ENCODE results near the gene SH3BGRL3. TPM values are rescaled to one million over a fixed set of nuclear protein-coding genes. Genes with fewer than 3 reads are reported as not detected.
"Not testable (repeated sequence)": the region's sequence is repeated elsewhere in the genome, so short reads cannot be mapped to it uniquely, and the experiment has no call there.

Gene SH3BGRL3
- total RNA-seq = 100 to 1,000 TPM in 2 of 4 donors, 10 to 100 TPM in 2; 76.9 to 163 (median 106) TPM

GRCh38 chr1:26279456-26280332 is at the start of gene SH3BGRL3:
Gene SH3BGRL3 (plus strand): TSS chr1:26280086. CDS start chr1:26280156, 70 bp downstream.
- H3K9me3 ChIP-seq = no peaks in the 10 kb centered on the region
- H3K4me1 ChIP-seq = peaks cover 65 to 96% (median 73%) of the 10 kb centered on the region in 3 donors
- DNase-seq = no peak
- H3K4me3 ChIP-seq = peak within 1 kb of the TSS; percentile 80 to 99 (median 94)
- no peaks in the 10 kb centered on the region for H3K27me3 ChIP-seq
- peaks cover 0 to 35% (median 0%) of the 10 kb centered on the region in 3 donors for H3K36me3 ChIP-seq
- intact Hi-C loops (cut with DNase I) = loop anchor here (5.0 kb wide), 1 partner anchor 43 kb away; no protein-coding TSS in a partner anchor
- peak within 1 kb of the TSS; percentile 99 to 100 (median 99) for H3K27ac ChIP-seq
- 0% methylated on average over 11 of the region's 66 CpGs; no CpG with 5 or more reads in 1 of the 2 donors for WGBS, 2 donors
- TF ChIP-seq POLR2A (IDR thresholded peaks at IDR 0.05) = peak in 3 of 4 donors; percentile 80 to 98 (median 96)
- peak in 4 of 6 experiments; percentile 15 to 53 (median 27) for TF ChIP-seq CTCF (IDR thresholded peaks at IDR 0.05)

- DNase-seq; H3K9me3 ChIP-seq; H3K36me3 ChIP-seq; H3K27ac ChIP-seq; H3K4me3 ChIP-seq; intact Hi-C loops (cut with DNase I): not testable (repeated sequence)
- H3K27me3 ChIP-seq = peaks cover 0 to 25% (median 1%) of the 10 kb centered on the region in 4 donors
- H3K4me1 ChIP-seq = peaks cover 6 to 20% (median 8%) of the 10 kb centered on the region in 3 donors
- 64 to 87% methylated on average over 2 of the region's 2 CpGs for WGBS, 2 donors
These were observed 49.2 kb upstream of the SH3BGRL3 start for GRCh38 chr1:26230682-26231081.

GRCh38 chr1:26233903-26234643 is 45.8 kb upstream of the SH3BGRL3 start, which contains the start of gene CEP85:
Gene CEP85 (plus strand): TSS chr1:26234200. CDS start chr1:26239784, 5,584 bp downstream.
- Histone ChIP-seq H3K27me3 (no peaks in the 10 kb centered on the region), H3K9me3 (no peaks in the 10 kb centered on the region), H3K4me3 (peak within 1 kb of the TSS; percentile 48 to 91 (median 68)), H3K27ac (peak within 1 kb of the TSS; percentile 82 to 96 (median 94)), H3K4me1 (peaks cover 8 to 36% (median 9%) of the 10 kb centered on the region in 3 donors), H3K36me3 (no peaks in the 10 kb centered on the region)
- TF ChIP-seq POLR2A (IDR thresholded peaks at IDR 0.05) = peak in 3 of 4 donors; percentile 71 to 94 (median 88)
- peak; percentile 79 to 97 (median 91) for TF ChIP-seq CTCF (IDR thresholded peaks at IDR 0.05)
- 0% methylated on average over 21 to 41 of the region's 73 CpGs for WGBS, 2 donors
- peak; percentile 81 for DNase-seq
- intact Hi-C loops (cut with DNase I) = no loop called here

GRCh38 chr1:26234644-26235370 is 45.1 kb upstream of the SH3BGRL3 start:
- TF ChIP-seq CTCF (IDR thresholded peaks at IDR 0.05) (no peak), POLR2A (IDR thresholded peaks at IDR 0.05) (no peak)
- Histone ChIP-seq H3K4me3 (peak overlapping the region; percentile 48 to 91 (median 68)), H3K27me3 (no peaks in the 10 kb centered on the region), H3K27ac (peak overlapping the region; percentile 82 to 96 (median 94)), H3K4me1 (peaks cover 8 to 36% (median 9%) of the 10 kb centered on the region in 3 donors), H3K9me3 (no peaks in the 10 kb centered on the region), H3K36me3 (no peaks in the 10 kb centered on the region)
- intact Hi-C loops (cut with DNase I) = no loop called here
- DNase-seq = no peak
- 1 to 2% methylated on average over 18 to 24 of the region's 30 CpGs for WGBS, 2 donors

Data from esophagus squamous epithelium (tissue), 5 donors.